A172 (cell line): ENCODE results near the gene DHRSX. TPM values are rescaled to one million over a fixed set of nuclear protein-coding genes. Genes with fewer than 3 reads are reported as not detected.
"Not testable (repeated sequence)": the region's sequence is repeated elsewhere in the genome, so short reads cannot be mapped to it uniquely, and the experiment has no call there.

Experiments used
- DNase-seq: peaks from one replicate; pipeline ENCODE4 v3.0.0-alpha.2; 2015; ENCODE audit warnings: low spot score
- total RNA-seq: library from RNA; depleted of rRNA; stranded (reverse); fragments of >200 nt; shearing (Covaris generic); gene quantifications from 2 replicates; pipeline ENCODE4 v1.2.3, GENCODE V29; 2014

DHRSX gene
- total RNA-seq, 1 experiment from 2014 or later, result 47.2 TPM

DNA sequence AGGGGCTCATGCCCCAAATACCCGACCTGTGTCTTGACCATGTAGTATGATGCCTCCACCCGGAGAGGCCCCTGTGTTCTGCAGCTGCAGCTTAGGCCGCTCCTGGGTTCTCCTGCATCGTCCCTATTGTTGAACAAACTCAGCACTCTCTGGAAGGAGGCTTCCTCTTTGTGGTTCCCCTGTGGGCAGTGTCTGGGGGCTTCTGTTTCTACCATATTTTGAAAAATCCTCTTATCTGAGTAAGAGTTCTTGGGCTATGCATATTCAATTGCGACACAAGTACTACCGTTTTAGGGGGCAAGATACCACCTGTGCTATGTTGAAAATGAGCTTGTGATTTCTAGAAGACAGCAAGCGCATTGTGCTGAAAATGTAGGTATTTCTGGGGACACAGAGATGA lies 276.6 kb downstream of the DHRSX start:
- DNase-seq, result no peak

DNA sequence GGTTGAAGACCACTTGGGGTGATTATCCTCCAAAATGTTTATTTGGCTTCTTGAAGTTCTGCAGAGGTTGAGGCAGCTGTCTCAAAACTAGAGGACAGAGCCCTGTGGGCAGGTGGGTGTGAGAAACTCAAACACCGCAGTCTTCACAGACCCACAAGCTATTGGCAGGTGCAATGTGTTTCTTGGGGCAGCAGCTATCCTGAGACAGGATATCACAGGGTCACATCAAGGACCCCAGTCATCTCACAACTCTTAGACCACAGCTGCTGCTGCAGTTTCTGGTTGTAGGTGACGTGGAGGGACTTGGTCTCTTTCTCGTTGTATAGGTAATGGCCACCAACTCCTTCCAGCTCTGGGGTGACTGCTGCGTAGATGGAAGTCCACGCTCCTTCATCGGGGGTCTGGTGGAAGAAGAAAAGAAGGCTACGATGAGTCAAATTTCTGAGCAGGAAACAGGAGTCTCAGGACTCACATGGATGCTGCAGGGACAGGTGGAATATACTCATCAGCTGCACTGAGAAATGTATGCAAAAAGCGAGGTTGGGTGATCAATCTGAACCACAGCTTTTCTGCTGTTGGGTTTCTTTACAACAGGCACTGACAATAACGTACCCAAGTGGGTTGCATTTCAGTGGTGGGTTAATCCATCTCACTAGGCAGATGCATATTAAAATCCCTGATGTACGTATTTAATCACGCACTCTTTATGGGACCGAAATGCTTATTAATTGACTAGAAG lies 279.8 kb downstream of the DHRSX start:
- no peak for DNase-seq

DNA sequence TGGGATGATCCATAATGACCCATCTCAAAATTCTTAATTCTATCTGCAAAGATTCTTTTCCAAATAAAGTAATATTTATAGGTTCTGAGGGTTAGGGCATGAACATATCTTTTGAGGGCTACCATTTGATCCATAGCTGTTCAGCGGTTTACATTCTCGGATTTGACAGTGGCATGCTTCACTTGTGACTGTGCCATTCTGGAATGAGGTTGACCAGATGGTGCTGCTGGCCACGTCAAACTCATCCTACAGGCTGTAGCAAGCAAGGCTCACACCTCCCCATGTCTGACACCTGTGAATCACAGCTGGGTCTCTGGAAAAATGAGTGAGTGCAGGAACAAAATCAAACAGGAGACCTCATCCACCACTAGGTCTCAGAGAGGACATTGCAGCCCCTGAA lies 280.5 kb downstream of the DHRSX start:
- no peak for DNase-seq

DNA sequence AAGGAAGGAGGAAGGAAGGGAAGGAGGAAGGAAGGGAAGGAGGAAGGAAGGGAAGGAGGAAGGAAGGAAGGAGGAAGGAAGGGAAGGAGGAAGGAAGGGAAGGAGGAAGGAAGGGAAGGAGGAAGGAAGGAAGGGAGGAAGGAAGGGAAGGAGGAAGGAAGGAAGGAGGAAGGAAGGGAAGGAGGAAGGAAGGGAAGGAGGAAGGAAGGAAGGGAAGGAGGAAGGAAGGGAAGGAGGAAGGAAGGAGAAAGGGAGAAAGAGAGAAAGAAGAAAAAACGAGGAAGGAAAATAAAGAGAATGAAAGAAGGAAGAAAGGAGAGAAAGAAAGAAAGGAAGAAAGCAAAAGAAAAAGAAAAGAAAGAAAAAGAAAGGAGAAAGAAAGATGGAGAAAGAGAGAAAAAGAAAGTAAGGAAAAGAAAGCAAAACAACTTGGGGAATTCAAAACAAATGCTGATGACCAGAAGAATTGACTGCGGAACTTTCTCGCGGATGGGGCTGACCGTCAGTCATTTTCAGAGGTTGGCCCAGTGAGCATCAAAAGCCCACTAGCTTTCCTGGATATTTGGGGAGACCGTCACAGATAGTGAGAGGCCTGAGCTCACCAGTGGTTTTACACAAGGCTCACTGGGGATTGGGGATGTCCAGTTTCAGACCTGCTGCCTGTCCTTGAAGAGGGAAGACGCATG lies 286.5 kb downstream of the DHRSX start:
- DNase-seq, result not testable (repeated sequence)

DNA sequence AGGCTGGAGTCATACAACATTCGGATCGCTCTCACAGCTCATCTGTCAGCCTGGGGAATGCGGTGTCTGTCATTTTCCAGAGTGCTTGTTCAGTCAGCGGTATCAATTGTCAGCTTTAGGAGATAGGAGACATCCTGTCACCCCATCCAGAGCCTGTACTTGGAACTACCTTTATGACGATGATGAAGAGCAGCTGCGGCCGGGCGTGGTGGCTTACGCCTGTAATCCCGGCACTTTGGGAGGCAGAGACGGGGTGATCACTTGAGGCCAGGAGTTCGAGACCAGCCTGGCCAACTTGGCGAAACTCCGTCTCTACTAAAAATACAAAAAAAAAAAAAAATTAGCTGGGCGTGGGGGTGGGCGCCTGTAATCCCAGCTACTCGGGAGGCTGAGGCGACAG lies 289.1 kb downstream of the DHRSX start:
- DNase-seq, result not testable (repeated sequence)

DNA sequence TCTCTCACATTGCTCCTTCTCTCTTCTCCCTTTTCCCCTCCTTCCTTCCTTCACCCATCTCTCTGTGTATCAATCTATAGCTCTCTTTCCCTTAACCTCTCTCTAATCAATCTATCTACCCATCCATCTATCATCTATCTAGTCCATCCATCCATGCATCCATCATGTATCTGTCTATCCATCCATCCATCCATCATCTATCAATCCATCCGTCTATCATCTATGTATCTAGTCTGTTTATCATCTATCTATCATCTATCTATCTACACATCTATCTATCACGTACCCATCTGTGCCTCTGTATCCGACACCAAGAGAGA lies 307.5 kb downstream of the DHRSX start:
- no peak for DNase-seq

DNA sequence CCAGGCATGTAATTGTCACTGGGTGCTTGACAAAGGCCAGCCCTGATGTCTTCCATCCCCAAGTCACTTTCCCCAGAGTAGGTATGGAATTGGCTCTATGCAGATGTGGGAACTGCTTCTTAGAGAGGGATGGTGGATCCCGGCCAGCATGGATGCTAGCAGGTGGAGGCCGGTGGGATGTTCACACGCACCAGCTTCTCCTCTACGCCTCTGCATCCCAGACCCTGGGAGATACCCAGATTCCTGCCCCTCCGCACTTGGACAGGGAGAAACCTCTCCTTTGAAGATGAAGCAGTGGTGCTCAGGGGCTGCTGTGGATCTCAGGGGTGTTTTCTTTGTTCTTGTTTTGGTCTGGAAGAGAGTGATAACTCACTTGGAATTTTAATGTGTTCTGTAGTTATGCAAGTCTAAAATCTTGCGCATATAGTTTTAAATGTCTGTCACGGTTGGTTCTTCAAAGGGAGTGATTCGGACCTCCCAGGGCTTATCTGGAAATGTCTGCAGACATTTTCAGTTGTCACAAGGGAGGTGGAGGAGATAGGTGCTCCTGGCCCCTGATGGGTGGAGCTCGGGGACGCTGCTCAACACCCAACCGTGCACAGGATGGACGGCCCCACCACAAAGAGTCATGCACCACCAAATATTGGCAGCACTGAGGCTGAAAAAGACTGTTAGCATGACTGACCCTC lies 308.0 kb downstream of the DHRSX start:
- DNase-seq, result no peak

DNA sequence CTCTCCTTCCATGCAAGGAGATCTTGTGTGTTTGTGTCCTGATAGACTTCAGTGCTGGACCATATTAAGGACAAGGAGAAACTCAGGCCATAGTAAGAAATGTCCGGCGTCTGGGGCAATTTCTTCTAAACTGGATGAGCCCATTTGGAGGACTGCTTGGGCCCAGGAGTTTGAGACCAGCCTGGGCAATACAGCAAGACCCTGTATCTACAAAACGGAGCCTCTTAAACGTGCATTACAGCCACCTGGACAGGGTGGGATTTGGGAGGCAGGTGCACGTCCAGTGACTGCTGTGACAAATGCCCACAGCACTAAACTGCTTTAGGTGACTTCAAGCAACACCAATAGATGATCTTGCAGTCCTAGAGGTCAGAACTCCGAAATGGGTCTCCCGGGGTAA lies 311.9 kb downstream of the DHRSX start:
- no peak for DNase-seq

DNA sequence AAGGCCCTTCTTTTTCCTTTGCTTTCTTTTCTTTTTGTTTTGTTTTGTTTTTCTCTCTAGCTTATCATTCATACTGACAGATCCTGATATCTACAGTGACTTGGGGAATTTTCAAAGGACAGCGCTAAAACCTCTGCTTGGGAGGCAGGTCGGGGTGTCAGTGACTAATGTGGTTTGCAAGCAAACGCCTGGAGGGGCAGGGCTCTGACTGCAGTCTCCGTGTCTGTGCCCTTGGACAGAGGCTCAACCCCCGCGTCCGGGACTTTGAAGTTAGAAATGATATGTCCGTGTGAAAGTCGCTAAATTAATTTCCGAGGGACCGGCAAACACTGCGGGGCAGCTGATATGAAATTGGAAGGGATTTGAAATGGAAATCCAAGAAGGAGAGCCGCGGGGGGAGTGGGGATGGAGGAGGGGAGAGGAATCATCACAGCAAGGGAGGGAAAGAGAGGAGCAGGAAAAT lies 312.4 kb downstream of the DHRSX start:
- DNase-seq, result peak; percentile 73

DNA sequence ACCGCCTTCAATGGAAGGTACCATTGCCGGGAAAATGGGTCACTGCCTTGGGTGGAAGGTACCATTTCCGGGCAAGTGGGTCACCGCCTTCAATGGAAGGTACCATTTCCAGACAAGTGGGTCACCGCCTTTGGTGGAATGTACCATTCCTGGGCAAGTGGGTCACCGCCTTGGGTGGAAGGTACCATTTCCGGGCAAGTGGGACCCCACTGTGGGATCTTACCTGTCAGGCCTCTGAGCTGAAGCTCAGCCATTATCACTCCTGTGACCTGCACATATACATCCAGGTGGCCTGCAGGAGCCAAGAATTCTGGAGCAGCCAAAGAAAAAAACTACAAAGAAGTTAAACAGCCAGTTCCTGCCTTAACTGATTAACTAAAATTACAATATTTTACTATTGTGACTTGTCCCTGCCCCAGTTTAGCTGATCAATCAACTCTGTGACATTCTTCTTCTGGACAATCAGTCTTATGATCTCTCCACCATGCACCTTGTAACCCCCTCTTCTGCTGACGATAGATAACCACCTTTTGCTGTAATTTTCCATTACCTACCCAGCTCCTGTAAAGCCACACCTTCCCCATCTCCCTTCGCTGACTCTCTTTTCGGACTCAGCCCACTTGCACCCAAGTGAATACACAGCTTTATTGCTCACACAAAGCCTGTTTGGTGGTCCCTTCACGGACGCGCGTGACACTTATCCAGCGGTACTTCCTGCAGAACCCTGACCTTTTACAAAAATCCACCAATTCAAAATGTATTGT lies 313.2 kb downstream of the DHRSX start:
- DNase-seq, result no peak

DNA sequence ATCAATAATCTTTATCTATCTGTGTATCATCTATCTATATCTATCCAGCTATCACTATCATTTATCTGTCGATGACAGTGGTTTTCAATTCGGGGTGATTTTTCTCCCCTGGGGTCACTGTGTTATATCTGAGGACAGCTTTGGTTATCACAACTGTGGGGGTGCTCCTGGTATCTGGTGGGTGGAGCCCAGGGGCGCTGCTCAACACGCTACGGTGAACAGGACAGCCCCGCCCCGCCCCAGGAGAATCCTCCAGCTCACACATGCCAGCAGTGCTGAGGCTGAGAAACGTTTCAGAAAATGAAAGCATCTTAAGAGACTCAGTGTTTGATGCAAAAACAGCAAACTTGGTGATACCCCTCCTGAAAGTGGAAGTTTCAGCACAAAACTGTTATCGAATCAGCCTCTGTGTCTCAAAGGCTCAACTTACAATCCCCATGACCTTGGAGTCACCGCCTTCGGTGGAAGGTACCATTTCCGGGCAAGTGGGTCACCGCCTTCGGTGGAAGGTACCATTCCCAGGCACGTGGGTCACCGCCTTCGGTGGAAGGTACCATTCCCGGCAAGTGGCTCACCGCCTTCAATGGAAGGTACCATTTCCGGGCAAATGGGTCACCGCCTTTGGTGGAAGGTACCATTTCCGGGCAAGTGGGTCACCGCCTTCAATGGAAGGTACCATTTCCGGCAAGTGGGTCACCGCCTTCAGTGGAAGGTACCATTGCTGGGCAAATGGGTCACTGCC lies 315.3 kb downstream of the DHRSX start:
- DNase-seq, result no peak

DNA sequence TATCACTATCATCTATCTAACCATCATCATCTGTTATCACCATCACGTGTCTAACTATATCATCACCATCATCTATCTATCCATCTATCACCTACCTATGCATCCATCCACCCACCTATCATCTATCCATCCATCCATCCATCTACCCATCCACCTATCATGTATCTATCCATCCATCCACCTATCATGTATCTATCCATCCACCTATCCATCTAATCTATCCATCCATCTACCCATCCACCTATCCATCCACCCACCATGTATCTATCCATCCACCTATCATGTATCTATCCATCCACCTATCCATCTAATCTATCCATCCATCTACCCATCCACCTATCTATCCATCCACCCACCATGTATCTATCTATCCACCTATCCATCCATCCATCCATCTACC lies 316.7 kb downstream of the DHRSX start:
- no peak for DNase-seq

DNA sequence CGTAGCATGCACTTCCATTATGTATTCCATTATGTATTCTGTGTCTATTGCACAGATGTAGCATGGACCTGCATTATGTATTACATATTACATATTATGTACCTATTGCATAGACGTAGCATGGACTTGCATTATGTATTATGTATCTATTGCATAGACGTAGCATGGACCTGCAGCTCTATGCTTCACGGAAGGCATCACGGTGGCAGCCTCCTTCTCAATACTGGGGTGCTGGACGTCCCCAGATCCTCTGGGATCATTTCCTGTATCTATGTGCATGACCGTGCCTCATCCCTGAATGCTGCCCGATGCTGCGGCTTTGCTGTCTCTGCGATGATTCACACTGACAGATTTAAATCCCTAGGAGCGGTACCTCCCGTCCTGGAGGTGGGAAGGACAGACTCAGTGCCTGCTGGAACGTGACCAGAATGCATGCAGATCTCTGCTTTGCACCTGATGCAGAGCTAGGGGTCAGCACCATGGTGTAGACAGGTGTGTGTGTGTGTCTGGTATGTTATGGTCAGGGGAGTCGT lies 317.5 kb downstream of the DHRSX start:
- DNase-seq, result peak; percentile 87

DNA sequence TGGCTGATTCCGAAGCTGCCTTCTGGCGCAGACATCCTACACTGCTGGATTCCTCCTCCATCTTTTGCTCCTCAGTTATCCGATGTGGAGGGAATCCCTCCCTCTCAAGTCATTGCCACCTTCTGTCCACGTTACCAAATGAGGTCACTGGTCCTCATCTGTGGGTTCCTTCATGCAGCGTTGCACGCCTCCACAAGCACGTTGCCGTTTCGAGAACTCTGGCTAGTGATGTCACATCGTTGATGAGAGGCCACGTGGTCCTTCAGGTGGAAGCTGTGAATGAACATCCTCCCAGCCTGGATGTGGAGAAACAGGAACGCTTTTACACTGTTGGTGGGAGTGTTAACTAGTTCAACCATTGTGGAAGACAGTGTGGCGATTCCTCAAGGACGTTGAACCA lies 323.2 kb downstream of the DHRSX start:
- no peak for DNase-seq

DNA sequence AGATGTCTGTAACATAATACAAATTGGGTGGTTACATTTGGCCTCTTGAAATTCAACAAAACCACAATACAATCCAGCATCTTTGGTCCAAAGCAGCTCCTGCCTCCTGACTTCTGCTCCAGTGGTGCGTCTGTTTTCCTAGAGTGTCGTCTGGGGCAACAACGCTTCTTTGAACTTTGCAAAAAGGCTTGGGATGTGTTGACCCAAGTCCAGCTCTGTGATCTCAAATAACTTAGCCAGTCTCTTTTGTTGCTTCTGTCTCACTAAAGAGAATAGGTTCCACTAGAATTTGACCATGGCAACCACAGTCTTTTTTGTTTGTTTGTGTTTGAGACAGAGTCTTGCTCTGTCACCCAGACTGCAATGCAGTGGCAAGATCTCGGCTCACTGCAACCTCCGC lies 324.0 kb downstream of the DHRSX start:
- DNase-seq, result no peak

DNA sequence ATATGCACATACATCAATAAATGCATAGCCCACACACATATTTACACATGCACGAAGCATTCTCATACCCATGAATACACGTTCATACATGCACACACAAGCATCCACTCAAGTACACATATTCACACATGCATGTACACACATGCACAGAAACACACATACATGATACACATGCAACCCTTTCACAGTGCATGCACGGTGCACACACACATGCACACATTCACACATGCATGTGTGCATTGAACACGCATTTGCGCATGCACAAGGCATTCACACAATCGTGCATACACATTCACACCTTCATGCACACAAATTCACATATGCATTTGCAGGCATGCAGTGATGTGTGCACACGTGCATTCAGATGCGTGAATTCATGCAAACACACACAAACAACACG lies 324.5 kb downstream of the DHRSX start:
- DNase-seq, result no peak

DNA sequence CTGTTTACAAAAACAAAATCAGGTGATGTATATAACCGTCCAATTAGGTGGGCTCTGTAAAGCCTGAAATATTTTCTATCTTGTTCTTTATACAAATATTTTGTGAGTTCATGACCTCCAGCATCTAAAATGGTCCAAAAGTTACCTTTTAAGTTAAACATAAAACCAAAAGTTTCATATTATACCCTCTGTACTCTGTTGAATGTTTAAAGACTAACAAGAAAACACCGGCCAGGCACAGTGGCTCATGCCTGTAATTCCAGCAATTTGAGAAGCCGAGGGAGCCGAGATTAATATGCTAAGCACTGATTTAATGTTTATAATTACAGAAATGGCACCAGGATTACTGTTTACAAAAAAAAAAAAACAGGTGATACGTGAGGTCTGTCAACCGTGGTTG lies 328.4 kb downstream of the DHRSX start:
- no peak for DNase-seq
